H9 (cell line): ENCODE data around the gene ABCB8. TPM values are rescaled to one million over a fixed set of nuclear protein-coding genes. Genes with fewer than 3 reads are reported as not detected.

Experiments
- DNase-seq: peaks from one replicate; pipeline ENCODE4 v3.0.0-alpha.2; 2017
- H2AFZ ChIP-seq: one replicate; pipeline ENCODE4 v1.6.1; 2013; ENCODE audit warnings: mild to moderate bottlenecking, low read length, control low read depth, moderate library complexity
- H2AK5ac ChIP-seq: 2 replicates; pipeline ENCODE4 v1.6.1; 2013; ENCODE audit warnings: low read length, control low read depth, mixed read lengths; ENCODE audit not compliant: insufficient read length
- H2BK120ac ChIP-seq: one replicate; pipeline ENCODE4 v1.6.1; 2013; ENCODE audit warnings: low read depth, mild to moderate bottlenecking, low read length, control low read depth, inconsistent platforms; ENCODE audit not compliant: poor library complexity, severe bottlenecking
- H2BK12ac ChIP-seq: 2 replicates; pipeline ENCODE4 v1.6.1; 2013; ENCODE audit warnings: low read length, control low read depth, mixed read lengths, low read depth; ENCODE audit not compliant: insufficient read length
- H2BK15ac ChIP-seq: 2 replicates; pipeline ENCODE4 v1.6.1; 2013; ENCODE audit warnings: low read depth, low read length, control low read depth
- H2BK20ac ChIP-seq: one replicate; pipeline ENCODE4 v1.6.1; 2013; ENCODE audit warnings: low read depth, mild to moderate bottlenecking, low read length, control low read depth, inconsistent platforms; ENCODE audit not compliant: poor library complexity, severe bottlenecking
- H2BK5ac ChIP-seq: 2 replicates; pipeline ENCODE4 v1.6.1; 2013; ENCODE audit warnings: low read length, control low read depth, mixed read lengths; ENCODE audit not compliant: insufficient read length
- H3K14ac ChIP-seq: 2 replicates; pipeline ENCODE4 v1.6.1; 2013; ENCODE audit warnings: low read length, control low read depth; ENCODE audit not compliant: insufficient read depth
- H3K18ac ChIP-seq: 2 replicates; pipeline ENCODE4 v1.6.1; 2013; ENCODE audit warnings: low read depth, mild to moderate bottlenecking, mixed read lengths, low read length, control low read depth; ENCODE audit not compliant: insufficient read length
- H3K23ac ChIP-seq: 2 replicates; pipeline ENCODE4 v1.6.1; 2013; ENCODE audit warnings: low read length, control low read depth, mixed read lengths, low read depth; ENCODE audit not compliant: insufficient read length
- H3K23me2 ChIP-seq: 2 replicates; pipeline ENCODE4 v1.6.1; 2013; ENCODE audit warnings: low read depth, mild to moderate bottlenecking, mixed read lengths, low read length, control low read depth; ENCODE audit not compliant: insufficient read length, poor library complexity, severe bottlenecking
- H3K27ac ChIP-seq: 2 replicates; pipeline ENCODE4 v1.5.1; 2013; ENCODE audit warnings: low read length, control low read depth, mixed read lengths, low read depth; ENCODE audit not compliant: insufficient read length
- H3K27me3 ChIP-seq: 2 replicates; pipeline ENCODE4 v1.6.1; 2013; ENCODE audit warnings: low read length, control low read depth, inconsistent platforms; ENCODE audit not compliant: insufficient read depth
- H3K4ac ChIP-seq: 2 replicates; pipeline ENCODE4 v1.6.1; 2013; ENCODE audit warnings: low read depth, mild to moderate bottlenecking, control low read depth, inconsistent platforms, low read length, moderate library complexity
- H3K4me1 ChIP-seq: 2 replicates; pipeline ENCODE4 v1.6.1; 2013; ENCODE audit warnings: low read length, control low read depth, inconsistent platforms; ENCODE audit not compliant: insufficient read depth
- H3K4me2 ChIP-seq: 2 replicates; pipeline ENCODE4 v1.6.1; 2013; ENCODE audit warnings: low read length, control low read depth, mixed read lengths; ENCODE audit not compliant: insufficient read length, insufficient read depth
- H3K56ac ChIP-seq: 2 replicates; pipeline ENCODE4 v1.6.1; 2013; ENCODE audit warnings: low read depth, mild to moderate bottlenecking, mixed read lengths, low read length, control low read depth; ENCODE audit not compliant: insufficient read length
- H3K79me1 ChIP-seq: 2 replicates; pipeline ENCODE4 v1.6.1; 2013; ENCODE audit warnings: low read depth, mild to moderate bottlenecking, moderate library complexity, low read length, control low read depth, inconsistent platforms; ENCODE audit not compliant: insufficient read depth, poor library complexity, severe bottlenecking
- H3K79me2 ChIP-seq: 2 replicates; pipeline ENCODE4 v1.6.1; 2013; ENCODE audit warnings: low read length, control low read depth, inconsistent platforms; ENCODE audit not compliant: insufficient read depth
- H3K9ac ChIP-seq: 2 replicates; pipeline ENCODE4 v1.6.1; 2013; ENCODE audit warnings: low read length, control low read depth, mixed read lengths; ENCODE audit not compliant: insufficient read length; ENCODE audit errors: extremely low read depth
- H3K9me3 ChIP-seq: one replicate; pipeline ENCODE4 v1.6.1; 2013; ENCODE audit warnings: low read depth, low read length, inconsistent platforms; ENCODE audit not compliant: control insufficient read depth
- H3T11ph ChIP-seq: one replicate; pipeline ENCODE4 v1.6.1; 2013; ENCODE audit warnings: mild to moderate bottlenecking, low read length, control low read depth, inconsistent platforms
- H4K20me1 ChIP-seq: one replicate; pipeline ENCODE4 v1.6.1; 2013; ENCODE audit not compliant: control insufficient read depth, insufficient read length, insufficient read depth
- H4K5ac ChIP-seq: 2 replicates; pipeline ENCODE4 v1.6.1; 2013; ENCODE audit warnings: low read depth, mild to moderate bottlenecking, mixed read lengths, low read length, control low read depth; ENCODE audit not compliant: insufficient read length
- H4K8ac ChIP-seq: replicated peaks from 2 replicates; pipeline ENCODE4 v1.6.1; 2013; ENCODE audit warnings: low read length, control low read depth, mixed read lengths, low read depth; ENCODE audit not compliant: insufficient read length
- H4K91ac ChIP-seq: 2 replicates; pipeline ENCODE4 v1.6.1; 2013; ENCODE audit warnings: low read depth, mild to moderate bottlenecking, moderate library complexity, mixed read lengths, low read length, control low read depth; ENCODE audit not compliant: insufficient read length
- H3K27ac Mint-ChIP-seq, 3 experiments: 2 replicates in 2 of 3; 3 replicates in 1 of 3; pipeline ENCODE4 v1.8.0; 2020 to 2021; ENCODE audit warnings: mixed read lengths in 3 of 3, mild to moderate bottlenecking in 1 of 3, moderate library complexity in 1 of 3
- H3K27me3 Mint-ChIP-seq: 2 replicates; pipeline ENCODE4 v1.8.0; 2021; ENCODE audit warnings: low read depth, mild to moderate bottlenecking, moderate library complexity, mixed read lengths
- H3K36me3 Mint-ChIP-seq, 3 experiments: 2 replicates in 2 of 3; 3 replicates in 1 of 3; pipeline ENCODE4 v1.8.0; 2020 to 2021; ENCODE audit warnings: low read depth in 3 of 3, mixed read lengths in 3 of 3; ENCODE audit not compliant: insufficient read depth in 1 of 3
- H3K4me1 Mint-ChIP-seq, 2 experiments: 2 replicates each; pipeline ENCODE4 v1.8.0; 2020; ENCODE audit warnings: mixed read lengths in 2 of 2
- H3K4me3 Mint-ChIP-seq, 2 experiments: 2 replicates in 1 of 2; 3 replicates in 1 of 2; pipeline ENCODE4 v1.8.0; 2020 to 2021; ENCODE audit warnings: mild to moderate bottlenecking in 2 of 2, mixed read lengths in 2 of 2, moderate library complexity in 1 of 2
- H3K9me3 Mint-ChIP-seq, 2 experiments: 2 replicates in 1 of 2; 3 replicates in 1 of 2; pipeline ENCODE4 v1.8.0; 2020; ENCODE audit warnings: mild to moderate bottlenecking in 2 of 2, mixed read lengths in 2 of 2, moderate library complexity in 1 of 2
- CTCF ChIP-seq: fragments of 200-600 bp; sonication (generic); conservative IDR thresholded peaks from 3 replicates; pipeline ENCODE4 v1.8.0; 2021; ENCODE audit warnings: antibody characterized with exemption, mild to moderate bottlenecking
- WGBS: extraction: QIAGEN DNeasy Blood & Tissue Kit; methylation state at CpG from one replicate; pipeline ENCODE4 v1.1.7; 2013; ENCODE audit warnings: missing lambda C conversion rate, low lambda C conversion rate, mixed read lengths; ENCODE audit not compliant: insufficient read length; ENCODE audit errors: extremely low coverage; 5-methylcytosine and 5-hydroxymethylcytosine counted together
- total RNA-seq: library from RNA; stranded (reverse); gene quantifications from 2 replicates; pipeline ENCODE4 v1.2.1, GENCODE V29; 2021

The ABCB8 gene
- total RNA-seq, 1 experiment from 2014 or later = 22.1 TPM

GRCh38 chr7:150997075-150997511 lies 31.2 kb upstream of the ABCB8 start:
- H2BK15ac ChIP-seq = no peak overlapping the region
- Mint-ChIP-seq H3K9me3 (no peaks in the 10 kb centered on the region), H3K27me3 (no peaks in the 10 kb centered on the region; the same call in 1 of the 2 replicates), H3K4me3 (no peak overlapping the region), H3K36me3 (peaks cover 0 to 2% (median 0%) of the 10 kb centered on the region in 3 experiments; a peak in 1 of 7 replicates), H3K4me1 (peaks cover 5 to 23% of the 10 kb centered on the region in 2 experiments), H3K27ac (no peak overlapping the region)
- H3K56ac ChIP-seq = no peak overlapping the region
- no CpG with 5 or more reads among the region's 8 CpGs for WGBS
- no peaks in the 10 kb centered on the region; the same call in 1 of the 2 replicates for H3K4me1 ChIP-seq
- no peak overlapping the region for H2BK120ac ChIP-seq
- no peak overlapping the region for H3T11ph ChIP-seq
- no peak overlapping the region for H3K23ac ChIP-seq
- DNase-seq = no peak
- H3K4me2 ChIP-seq = no peak overlapping the region
- H3K79me2 ChIP-seq = no peaks in the 10 kb centered on the region
- no peak overlapping the region for H2BK20ac ChIP-seq
- no peak overlapping the region for H3K27ac ChIP-seq
- no peaks in the 10 kb centered on the region for H3K9me3 ChIP-seq
- no peaks in the 10 kb centered on the region for H4K20me1 ChIP-seq
- no peak for TF ChIP-seq CTCF
- H3K27me3 ChIP-seq = no peaks in the 10 kb centered on the region
- no peak overlapping the region for H3K4ac ChIP-seq
- no peak overlapping the region for H4K5ac ChIP-seq
- H2AK5ac ChIP-seq = no peak overlapping the region
- no peak overlapping the region for H3K18ac ChIP-seq
- H2AFZ ChIP-seq = no peak overlapping the region
- no peak overlapping the region for H2BK5ac ChIP-seq
- H3K14ac ChIP-seq = no peak overlapping the region
- no peak overlapping the region for H4K91ac ChIP-seq
- H3K23me2 ChIP-seq = no peaks in the 10 kb centered on the region
- no peak overlapping the region for H4K8ac ChIP-seq
- no peaks in the 10 kb centered on the region for H3K79me1 ChIP-seq
- H2BK12ac ChIP-seq = no peak overlapping the region
- H3K9ac ChIP-seq = no peak overlapping the region
